Activated T-cell treated with anti-CD3 and anti-CD28 coated beads for 48 hours (primary cell): ENCODE data around the gene CCDC167.
A peak's percentile ranks its signal among the peaks of the same experiment; 100 is the strongest.
"Not testable (repeated sequence)": the region's sequence is repeated elsewhere in the genome, so short reads cannot be mapped to it uniquely, and the experiment has no call there.

ENCODE experiments used
- DNase-seq: peaks from one replicate; pipeline ENCODE4 v3.0.0-alpha.2; 2020; ENCODE audit warnings: low read depth

Gene CCDC167

DNA sequence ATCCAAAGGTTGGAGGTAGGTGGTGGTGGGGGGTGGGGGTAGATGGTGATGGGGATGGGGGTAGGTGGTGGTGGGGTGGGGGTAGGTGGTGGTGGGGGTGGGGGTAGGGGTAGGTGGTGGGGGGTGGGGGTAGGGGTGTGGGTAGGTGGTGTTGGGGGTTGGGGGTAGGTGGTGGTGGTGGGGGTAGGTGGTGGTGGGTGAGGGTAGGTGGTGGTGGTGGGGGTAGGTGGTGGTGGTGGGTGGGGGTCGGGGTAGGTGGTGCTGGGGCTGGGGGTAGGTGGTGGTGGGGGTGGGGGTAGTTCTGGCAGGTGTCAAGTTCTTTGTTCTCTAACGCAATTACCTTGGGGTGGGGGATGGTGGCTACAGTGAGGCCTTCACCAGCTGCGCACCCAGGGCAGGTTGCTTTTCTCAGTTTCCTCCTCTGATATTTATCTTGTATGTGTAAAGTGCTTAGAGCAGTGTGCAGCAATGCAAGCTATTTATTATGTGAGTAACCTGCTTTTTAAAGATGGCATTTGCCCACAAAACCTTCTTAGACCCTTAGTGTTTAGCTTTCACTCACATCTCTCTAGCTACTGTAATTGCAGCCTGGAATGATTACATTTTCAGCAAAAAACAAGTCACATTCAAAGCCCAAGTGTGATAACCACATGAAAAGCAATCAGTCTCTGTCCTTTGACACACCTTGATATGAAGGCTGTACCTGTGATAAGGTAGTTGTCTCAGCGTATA, 8.2 kb upstream of the CCDC167 start:
- no peak for DNase-seq

DNA sequence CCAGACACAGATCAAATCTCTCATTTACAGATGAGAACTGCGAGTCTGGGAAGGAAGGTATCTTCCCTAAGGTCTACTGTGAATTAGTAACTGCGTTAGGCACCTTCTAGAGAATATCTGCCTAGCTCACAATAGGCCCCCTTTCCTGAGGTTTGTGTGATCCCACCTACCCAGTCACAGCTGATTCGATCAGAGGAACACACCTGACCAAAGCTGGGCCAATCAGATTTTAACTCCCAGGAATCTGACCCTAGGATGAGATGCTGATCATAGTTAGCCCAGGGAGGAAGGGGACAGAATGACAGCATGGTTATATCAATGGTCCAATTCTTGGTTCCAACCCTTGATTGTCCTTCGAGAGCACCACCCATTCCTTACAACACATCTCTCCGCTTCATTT, 7.4 kb upstream of the CCDC167 start:
- no peak for DNase-seq

GRCh38 chr6:37506479-37506878, 6.8 kb upstream of the CCDC167 start:
- no peak for DNase-seq

DNA sequence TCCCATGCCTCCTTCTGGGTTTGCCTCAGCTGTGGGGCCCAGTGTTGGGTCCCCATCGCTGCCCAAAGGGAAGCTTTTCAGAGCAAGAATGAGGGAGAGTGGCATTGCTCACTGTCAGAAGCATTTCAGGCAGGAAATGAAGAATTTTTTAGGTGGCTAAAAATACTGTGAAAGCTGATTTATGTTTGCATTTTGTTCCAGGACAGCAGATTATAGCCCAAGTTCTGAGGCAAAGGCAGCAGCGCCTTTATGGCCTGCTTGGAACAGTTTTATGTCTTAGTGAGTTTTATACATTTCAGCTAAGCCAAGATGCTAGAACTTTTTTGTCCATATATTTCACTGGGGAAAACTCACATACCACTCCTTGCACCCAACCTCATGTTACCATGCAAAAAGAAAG, 4.3 kb upstream of the CCDC167 start:
- no peak for DNase-seq

DNA sequence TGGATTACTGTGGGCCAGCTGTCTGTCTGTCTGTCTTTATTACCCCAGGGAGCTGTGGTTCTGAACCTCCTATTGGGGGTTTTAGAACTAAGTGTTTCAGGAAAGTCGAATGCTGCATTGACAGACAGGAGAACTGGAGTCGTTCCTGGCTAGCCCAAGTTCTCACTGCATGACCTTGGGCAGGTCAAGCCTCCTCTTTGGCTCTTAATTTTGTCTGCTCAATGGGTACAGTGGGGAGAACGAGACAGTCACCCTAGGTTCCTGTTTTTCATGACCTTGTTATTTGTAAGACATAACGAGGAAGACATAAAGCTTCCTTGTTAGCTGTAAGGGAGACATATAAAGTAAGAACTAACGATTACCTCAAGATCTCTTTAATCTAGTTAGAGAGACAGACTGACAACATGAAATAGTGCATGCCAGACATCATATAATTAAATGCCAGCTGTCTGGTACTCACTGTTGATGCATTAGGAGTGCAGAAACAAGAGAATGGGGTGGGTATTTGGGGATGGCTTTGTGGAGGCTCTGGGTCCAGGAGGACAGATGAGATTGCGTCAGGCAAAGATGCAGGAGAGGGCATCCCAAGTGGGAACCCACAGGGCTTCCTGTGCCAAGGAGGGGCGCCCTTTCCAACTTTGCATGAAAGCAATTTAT, 3.7 kb upstream of the CCDC167 start:
- DNase-seq = no peak

- DNase-seq = no peak
These were observed 3.1 kb upstream of the CCDC167 start for GRCh38 chr6:37502703-37503291.

DNA sequence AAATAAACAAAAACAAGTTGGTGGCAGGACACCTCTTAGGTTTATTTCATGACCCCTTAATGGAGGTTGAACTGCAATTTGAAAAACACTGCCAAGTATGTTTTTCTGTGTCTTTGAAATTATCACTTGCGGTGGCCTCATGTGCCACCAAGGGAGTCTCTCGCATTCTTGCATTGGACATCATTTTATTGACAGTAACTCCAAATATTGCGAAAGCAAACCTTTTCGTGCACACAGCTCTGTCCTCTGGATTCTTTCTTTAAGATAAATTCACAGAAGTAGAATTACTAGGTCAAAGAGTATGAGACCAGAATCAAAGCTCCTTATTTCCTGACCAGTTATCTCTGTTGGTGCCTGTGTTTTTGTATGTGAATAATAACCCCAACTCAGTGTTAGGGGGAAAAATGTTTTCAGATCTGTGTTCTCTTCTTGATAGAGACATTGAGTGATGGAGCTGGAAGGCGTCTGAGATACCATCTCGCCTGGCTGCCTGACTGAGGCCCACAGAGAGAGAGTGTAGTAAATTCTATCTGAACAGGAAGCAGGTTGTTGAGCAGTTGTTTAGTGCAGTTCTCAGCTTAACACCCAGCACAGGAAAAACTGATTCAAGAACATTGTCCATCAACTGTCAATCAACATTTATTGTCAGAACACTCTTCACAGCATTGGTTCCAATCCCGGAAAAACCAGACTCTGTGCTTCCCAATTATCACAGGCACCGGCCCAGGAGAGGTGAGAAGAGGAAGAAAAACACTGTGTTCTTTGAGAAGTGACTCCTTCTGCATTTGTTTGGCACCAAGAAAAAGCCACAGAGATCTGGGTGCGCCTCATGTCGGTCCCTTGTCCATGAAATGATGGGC, 2.2 kb upstream of the CCDC167 start:
- DNase-seq = no peak

DNA sequence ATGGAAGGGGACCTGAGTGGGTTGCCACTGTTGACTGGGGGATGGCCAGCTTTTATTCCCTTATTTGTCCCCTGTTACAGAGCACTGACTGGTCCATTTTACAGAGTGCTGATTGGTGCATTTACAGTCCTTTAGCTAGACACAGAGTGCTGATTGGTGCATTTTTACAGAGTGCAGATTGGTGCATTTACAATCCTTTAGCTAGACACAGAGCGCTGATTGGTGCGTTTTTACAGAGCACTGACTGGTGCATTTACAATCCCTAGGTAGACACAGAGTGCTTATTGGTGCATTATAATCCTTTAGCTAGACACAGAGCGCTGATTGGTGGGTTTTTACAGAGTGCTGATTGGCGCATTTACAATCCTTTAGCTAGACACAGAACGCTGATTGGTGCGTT, 1.2 kb upstream of the CCDC167 start:
- DNase-seq = not testable (repeated sequence)

DNA sequence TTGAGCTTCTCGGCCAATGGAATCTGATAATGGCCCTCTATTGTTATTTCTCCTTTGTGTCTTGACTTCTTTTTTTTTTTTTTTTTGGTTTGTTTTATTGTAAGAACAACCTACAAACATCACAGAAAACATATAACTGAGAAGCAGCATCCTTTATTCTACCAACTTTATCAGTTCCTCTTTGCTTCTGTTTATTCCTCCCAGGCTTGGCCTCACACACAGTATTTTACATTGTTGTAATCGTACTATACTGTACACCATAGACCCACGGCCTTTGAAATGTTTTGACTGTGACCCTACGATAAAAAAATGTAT, 558 bp upstream of the CCDC167 start:
- no peak for DNase-seq

DNA sequence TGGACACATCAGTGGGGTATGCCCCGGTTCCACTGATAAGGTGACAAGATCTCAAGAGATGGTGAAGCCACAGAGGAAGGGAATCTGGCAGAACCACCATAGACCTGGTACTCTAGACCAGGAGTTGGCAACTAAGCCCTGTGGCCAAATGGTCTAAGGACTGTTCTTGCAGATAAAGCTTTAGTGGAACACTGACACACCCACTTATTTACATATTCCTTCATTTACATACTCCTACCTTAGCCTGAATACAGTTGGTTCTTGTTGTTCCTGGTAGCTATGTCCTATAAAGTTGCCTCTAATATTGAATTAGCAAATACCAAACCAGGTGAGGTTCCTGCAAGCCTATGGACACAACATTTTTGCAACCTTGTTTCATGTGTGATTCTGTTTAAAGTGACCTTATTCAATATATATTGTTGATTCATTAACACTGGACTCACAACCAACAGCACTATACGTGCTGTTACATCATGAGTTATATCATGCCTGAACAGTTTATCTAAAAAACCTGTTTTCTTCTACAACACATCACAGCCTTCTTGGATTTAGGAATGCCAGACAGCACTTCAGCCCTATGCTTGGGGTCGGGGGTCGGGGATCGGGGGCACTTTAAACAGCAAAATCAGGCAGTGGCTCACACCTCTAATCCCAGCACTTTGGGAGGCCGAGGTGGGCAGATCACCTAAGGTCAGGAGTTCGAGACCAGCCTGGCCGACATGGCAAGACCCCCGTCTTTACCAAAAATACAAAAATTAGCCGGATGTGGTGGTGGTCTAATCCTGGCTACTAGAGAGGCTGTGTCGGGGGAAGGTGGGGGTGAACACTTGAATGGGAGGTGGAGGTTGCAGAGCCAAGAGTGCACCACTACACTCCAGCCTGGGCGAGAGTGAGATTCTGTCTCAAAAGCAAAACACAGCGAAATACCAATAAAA, 2.5 kb downstream of the CCDC167 start:
- no peak for DNase-seq

- peak; percentile 44 for DNase-seq
These were observed 4.3 kb downstream of the CCDC167 start for GRCh38 chr6:37495244-37495934.

GRCh38 chr6:37493661-37493995, 6.1 kb downstream of the CCDC167 start:
- DNase-seq = no peak

GRCh38 chr6:37492991-37493660, 6.6 kb downstream of the CCDC167 start:
- DNase-seq = no peak

DNA sequence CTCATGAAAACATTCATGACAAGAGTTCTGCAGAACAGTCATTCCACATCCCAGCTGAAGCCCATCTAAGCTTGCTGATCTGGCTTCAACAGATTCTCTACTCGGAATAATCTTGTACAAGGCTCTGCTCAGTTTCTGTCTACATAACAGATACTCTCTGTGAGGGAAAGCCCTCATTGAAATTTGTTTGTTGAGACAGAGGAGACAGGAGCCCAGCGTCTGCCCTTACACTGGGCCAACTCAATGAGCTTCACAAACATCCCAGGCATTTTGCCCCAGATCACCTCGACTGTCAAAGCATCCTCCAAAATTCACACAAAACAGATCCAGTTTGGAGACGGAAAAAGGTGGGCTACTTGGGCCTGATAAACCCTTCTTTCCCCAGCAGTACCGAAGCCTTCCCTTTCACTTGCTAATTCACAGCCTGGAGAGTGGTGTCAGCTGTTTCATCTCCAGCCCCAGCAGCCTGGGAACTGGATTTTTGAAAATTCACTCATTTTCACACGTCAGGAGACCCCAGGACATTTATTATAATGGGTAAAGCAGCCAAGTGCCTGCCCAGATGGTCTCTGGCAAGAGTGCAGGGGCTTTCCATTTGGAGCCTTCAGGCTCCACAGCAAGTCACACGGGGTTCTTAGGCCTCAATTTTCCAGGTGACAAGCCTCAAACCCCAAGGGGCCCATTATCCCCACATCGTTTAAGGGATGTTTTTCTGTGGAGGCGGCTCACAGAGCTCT, 7.3 kb downstream of the CCDC167 start:
- DNase-seq = no peak

DNA sequence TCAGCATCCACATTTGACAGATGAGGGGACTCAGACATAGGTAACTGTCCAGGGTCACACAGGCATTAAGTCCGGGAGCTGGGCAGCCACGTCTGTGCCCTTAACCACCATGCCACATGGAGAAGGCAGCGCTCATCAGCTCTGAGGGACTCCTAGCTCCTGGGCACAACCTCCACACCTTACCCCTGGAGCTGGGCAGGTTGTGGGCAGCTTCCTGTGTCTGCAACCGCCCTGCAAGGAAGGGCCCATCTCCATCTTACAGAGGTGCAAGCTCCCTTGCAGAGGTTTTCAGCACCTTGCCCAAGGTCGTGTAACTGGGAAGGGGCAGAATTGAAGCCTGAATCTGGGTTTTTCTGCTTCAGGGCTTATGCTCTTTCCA, 7.9 kb downstream of the CCDC167 start:
- no peak for DNase-seq

DNA sequence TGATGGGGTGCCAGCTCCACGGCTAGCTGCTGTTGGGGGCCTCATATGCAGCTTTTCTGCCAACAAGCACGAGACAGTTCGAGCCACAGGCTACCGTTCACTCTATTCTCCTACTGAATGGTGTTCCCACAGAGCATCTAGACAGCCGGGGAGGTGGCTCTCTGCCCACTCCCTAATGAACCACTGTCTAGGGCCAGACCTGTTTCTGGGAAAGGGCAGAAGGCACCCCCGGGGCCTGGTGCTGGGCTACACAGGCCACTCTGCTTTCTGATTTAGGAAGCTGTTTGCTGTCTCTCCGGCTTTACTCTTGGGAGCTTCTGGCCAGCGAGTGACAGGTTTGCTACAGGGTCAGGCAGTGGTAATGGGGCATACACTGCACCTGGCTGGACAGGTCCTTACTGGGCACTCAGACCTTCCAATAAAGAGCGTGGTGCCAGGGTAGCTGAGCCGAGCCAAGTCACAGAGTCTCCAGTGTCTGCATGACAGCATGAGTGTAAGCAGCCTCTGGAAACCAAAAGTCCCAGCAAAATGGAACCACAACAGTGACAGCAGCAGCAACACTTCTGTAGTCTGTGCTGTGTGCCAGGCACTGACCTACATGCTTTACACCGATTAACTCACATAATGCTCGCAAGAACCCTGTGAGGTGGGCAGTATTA, 8.4 kb downstream of the CCDC167 start:
- no peak for DNase-seq

DNA sequence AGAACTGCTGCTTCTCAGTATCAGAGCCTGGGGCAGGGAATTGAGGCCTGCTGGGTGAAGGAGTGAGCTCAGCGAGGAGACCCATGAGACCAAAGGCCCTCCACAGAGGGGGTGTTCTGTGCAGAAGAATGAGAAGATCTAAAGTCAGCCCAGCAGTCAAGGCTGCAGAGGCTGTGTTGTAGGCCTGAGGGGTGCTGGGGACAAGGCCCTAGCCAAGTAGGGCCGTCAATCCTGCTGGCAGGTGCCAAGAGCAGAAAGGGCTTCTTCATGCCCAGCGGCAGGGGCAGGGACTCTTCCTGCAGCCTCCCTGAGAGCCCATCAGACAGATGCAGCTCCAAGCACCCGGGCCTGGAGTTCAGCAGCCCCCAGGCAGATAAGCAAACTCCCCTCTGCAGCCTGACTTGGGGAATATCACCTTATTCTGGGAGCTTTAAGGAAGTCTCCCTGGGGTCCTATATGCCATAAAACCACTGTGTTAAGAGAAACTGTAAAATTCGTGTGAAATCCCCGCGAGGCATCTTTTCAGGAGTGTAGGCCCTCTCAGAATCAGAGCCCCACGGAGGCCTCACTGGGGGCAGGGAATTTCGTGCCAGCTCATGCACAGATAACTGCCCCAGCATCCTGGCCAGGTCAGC, 9.0 kb downstream of the CCDC167 start:
- DNase-seq = no peak

DNA sequence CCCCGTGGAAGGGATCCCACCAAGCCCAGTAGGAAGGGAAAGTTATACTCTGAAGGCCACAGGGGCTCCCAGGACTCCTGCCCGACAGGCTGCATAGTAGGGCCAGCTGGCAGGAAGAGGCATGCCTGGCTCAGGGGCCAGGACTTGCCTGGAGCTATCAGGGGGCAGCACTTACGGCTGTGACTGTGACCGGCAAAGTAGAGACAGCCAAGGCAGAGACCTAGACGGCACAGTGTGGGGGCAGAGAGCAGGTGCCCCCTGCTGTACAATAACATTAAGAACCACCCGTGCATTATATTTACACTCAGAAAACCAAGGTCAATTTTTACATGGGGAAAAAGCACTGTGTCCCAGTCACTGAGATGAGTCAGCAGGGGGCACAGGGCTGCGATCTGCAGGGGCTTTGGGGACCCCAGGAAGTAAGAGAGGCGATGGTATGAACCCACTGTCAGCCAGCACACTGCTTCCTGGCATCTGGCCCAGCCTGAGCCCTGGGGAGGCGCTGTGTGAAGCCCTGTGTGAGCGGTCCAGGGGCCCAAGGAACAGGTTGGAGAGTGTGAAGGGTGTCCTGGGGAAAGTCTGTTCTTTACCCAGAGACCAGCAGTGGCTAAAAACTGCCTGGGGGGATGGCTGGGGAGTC, 9.9 kb downstream of the CCDC167 start:
- DNase-seq = no peak
